Mucosa of gallbladder (tissue), 1 donor: ENCODE data around the gene SLC6A3. TPM values are rescaled to one million over a fixed set of nuclear protein-coding genes. Genes with fewer than 3 reads are reported as not detected.

Experiments used
- DNase-seq: peaks from one replicate; pipeline ENCODE4 v3.0.0-alpha.2; 2020; ENCODE audit warnings: low spot score
- total RNA-seq: library from RNA; stranded (reverse); gene quantifications from one replicate; pipeline ENCODE4 v1.2.1, GENCODE V29; 2021
- donor health status: DM: no; HTN: no; CAD: no.

SLC6A3 gene
- total RNA-seq, 1 donor from 2014 or later, result 0.23 TPM

DNA sequence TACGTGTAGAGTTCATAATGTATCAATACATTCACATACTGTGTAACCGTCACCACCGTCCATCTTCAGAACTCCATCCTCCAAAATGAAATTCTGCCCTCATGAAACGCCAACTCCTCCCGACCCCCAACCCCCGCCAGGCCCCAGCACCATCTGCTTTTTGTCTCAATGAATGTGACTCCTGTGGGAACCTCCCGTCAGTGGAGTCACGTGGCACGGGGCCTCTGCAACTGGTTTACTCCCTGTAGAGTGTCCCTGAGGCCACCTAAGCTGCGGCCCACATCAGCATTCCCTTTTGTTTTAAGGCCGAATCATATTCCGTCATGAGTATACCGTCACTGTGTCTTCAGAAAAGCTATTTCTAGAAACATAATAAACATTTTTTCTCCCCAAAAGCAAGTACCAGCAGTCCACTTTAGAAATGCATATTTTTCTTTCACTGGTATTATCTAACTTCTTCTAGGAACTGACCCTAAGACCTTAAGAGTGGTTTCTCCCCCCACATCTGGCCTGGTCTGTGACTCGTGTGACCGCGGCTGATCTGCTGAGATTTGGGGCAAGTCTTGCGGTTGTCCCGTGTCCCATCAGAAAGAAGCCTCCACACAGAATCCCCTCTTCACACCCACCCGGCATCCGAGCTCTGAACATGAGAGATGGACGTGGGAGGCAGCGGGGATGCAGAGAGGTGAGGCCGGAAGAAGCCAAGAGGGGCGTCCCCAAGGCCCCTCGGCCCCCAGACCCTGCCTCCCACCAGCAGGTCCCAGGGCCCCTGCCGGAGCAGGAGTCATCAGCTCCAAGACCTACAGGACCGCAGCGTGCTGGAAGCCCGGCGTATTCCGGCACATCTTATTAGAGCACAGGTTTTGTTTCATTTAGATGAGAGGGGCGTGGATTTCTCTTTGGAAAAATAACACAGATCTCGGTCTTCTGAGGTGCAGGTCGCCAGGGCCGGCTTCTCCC is 38.3 kb downstream of the SLC6A3 start:
- no peak for DNase-seq

DNA sequence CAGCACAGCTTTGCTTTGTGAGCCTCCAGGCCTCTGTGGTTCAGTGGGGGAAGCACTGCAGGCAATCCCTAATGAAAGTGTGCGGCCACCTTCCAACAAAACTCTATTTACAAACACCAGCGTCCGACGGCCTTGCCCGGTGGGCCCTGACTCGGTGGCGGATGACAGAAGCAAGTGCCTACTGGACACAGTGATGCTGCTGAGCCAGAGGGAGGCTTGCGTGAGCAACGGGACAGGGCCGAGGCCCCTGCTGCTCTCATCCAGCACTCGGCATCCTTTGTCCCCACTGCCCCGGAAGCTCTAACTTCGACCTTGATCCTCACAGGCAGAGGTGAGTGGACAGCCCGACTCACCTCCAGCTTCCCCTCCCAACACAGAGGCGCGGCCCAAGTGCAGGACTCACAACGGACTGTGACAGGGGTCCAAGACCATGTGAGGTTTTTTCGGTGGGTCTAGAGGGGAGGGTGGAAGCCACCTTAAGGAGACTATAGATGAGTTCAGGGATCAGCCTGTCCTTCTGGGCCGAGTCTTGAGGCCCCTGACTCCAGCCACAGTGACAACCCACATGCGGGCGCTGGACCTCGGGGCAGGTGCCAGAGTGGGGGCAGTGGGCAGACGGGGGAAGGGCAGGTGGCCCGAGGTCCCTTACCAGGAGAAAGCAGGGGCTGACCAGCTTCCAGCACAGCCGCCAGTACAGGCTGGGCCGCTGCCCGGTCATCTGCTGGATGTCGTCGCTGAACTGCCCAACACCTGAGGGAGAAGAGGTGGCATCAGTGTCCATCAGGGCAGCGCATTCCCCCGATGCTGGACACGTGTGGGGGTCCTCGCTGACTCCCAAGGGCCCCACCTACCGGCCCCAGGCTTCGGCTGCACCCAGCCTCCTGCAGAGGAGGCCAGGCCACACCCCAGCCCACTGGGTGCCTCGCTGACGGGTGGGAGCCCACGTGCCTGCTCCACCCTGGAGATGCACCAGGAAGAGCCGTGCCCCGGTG is 39.4 kb downstream of the SLC6A3 start:
- DNase-seq, result no peak

DNA sequence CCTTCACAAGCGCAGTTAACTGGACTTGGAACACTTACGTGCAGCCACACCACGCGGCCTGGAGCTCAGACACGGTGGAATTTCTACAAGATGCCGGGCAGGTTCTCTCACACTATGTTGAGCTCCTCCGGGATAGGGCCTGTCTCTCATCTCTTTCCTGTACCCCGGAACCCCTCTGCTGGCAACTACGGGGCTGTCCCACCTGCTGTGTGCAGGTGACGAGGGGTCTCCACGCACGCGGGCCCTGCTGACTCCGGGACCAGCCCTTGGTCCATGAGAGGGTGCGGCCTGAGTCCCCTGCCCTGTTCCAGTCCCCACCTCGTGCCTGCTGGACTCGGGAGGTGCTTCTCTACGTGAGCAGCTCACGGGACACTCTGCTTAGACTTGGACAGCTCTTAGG is 40.1 kb downstream of the SLC6A3 start:
- no peak for DNase-seq

DNA sequence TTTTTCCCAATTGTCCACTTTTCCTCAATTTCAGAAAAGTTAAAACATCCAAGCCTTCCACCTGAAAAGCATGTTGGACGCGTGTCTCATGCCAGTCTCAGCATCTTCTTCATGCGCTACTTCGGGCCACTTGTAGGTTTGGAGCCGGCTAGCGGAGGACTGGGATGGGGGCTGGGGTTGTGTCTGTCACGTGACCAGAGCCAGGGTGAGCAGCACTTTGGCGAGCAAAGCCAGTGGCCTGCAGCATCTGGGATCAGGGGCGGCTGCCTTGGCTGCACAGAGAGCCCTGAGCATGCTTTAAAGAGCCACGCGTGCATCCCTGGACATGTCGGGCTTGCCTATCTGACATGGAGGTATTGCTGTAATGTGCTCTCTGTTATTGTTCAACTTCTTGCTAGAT is 41.2 kb downstream of the SLC6A3 start:
- no peak for DNase-seq

DNA sequence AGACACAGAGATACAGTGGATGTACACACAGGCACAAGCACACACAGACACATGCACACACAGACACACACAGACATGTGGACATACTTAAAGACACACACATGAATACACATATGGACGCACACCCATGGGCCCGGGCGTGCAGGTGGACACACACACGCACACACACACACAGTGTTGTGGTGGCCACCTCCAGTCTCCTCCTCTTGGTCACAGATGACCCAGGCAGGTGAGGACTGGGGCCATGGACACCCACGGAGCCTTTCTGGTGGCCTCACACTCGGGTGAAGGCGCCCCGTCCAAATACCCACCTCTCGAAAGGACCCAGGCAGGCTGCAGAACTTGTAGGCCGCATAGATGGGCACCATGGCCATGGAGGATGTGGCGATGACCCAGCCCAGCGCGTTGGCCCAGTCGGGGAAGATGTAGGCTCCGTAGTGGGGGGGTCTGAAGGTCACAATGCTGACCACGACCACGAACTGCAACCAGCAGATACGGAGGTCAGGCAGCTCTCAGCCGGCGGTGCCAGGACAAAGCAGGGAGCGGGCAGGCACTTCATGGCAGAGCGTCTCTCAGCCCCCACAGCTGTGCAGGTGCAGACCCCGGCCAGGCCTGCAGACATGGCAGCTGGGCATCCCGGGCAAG is 42.5 kb downstream of the SLC6A3 start:
- no peak for DNase-seq

DNA sequence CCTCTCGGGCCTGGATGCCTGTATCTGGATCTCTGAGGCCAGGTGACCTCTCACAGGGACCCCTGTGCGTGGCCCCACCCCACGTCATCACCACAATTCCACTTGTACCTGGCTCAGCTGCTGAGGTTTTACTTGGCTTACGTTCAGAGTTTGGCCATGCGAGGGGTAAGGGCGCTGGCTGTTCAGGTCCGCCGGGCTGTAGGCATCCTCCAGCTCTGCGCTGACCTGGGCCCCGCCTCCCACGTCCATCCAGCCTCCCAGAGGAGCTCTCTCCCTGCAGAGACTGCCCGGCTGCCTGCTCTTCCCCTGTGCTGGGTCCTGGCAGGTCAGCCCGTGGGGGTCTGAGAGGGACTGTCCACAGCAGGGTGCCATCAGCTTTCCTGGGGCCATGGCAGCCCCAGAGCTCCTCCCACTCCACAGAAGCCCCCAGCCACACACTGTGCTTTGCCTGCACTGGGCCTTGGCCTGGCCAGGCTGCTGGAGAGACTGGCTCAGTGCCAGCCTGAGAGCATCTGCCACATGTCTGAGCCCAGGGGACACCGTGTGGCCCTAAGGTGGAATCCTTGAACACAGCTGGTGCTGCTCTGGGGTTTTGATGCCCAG is 43.6 kb downstream of the SLC6A3 start:
- no peak for DNase-seq

DNA sequence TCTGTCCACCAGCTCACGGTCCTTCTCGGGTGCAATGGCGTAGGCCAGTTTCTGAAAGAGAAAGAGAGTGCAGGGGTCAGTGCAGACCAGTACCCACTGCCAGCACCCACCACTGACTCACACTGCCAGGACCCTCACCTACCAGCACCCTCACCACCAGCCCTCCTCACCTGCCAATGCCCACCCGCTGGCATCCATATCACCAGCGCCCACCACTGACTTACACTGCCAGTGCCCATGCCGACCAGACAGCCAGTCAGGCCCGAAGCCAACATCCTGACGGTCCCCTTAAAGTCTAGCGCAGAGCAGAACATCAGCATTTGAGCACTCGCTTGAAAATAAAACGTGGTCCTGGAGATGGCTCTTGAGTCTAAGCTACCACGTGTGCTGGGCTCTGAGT is 44.3 kb downstream of the SLC6A3 start:
- no peak for DNase-seq

DNA sequence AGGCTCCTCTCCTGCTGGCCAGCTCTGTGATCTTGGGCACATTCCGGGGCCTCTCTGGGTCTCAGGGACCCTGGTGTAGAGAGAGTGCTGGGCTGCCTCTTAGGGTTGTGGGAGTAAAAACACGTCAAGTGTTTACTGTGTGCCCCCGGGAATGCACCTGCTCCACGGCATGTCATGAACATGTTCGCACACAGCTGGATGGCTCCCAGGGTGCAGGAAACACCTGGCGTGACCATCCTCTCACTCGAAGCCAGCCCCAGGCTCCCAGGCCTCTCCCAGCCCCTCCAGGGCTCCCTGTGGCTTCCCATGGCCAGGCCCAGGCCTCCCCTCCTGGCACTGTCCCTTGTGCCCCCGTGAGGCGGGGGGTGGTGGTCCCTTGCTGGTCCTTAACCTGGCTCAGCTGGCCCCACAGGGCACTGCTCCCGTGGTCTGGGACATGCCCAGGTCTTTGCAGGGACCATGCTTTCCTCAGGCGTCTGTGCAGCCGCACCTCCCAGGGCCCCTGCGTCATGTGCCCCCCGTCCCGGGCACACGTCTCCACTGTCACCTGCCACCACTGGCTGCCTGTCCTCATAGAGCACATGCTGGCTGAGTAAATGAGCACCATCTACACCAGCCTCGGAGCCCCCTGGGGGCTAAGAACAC is 44.9 kb downstream of the SLC6A3 start:
- DNase-seq, result no peak

DNA sequence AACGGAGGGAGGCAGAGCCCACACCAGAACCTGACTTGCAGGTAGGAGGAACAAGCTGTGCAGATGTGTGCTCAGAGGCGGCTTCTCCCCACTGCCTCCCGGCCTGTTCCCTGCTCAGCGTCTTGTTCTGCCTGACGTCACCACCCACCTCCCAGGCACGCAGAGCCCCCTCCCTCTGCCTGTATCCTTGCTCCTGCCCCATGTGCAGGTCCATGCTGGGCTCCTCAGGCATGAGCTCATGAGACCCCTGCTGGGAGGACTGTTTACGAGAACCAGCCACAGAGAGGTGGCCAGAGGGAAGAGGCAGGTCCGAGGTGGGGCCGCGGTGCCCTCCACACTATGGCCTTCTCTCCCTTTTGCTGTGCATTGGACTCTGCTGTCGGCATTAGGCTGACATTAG is 45.5 kb downstream of the SLC6A3 start:
- no peak for DNase-seq

DNA sequence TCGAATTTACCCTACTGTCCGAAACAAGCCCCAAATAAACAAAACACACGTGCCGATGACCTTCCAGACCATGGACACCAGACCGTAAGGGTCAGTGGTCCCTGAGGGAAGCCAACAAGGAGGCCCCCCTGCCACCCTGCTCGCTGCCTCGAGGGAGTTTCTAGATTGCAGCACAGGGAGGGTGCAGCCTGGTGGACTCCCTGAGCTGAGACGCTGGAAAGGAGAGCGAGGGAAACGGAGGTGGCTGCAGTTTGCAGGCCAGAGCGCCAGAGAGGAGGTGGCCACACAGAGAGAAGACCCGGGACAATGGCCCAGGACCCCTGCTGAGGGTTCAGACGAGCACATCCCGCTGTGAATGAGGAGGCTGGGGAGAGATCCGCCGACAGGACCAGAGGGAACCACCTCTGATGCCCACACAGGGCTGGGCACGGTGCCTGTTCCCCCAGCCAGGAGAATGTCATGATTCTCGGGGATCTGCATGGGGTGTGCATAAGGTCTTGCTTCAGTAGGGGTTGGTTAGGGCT is 48.9 kb downstream of the SLC6A3 start:
- DNase-seq, result no peak

DNA sequence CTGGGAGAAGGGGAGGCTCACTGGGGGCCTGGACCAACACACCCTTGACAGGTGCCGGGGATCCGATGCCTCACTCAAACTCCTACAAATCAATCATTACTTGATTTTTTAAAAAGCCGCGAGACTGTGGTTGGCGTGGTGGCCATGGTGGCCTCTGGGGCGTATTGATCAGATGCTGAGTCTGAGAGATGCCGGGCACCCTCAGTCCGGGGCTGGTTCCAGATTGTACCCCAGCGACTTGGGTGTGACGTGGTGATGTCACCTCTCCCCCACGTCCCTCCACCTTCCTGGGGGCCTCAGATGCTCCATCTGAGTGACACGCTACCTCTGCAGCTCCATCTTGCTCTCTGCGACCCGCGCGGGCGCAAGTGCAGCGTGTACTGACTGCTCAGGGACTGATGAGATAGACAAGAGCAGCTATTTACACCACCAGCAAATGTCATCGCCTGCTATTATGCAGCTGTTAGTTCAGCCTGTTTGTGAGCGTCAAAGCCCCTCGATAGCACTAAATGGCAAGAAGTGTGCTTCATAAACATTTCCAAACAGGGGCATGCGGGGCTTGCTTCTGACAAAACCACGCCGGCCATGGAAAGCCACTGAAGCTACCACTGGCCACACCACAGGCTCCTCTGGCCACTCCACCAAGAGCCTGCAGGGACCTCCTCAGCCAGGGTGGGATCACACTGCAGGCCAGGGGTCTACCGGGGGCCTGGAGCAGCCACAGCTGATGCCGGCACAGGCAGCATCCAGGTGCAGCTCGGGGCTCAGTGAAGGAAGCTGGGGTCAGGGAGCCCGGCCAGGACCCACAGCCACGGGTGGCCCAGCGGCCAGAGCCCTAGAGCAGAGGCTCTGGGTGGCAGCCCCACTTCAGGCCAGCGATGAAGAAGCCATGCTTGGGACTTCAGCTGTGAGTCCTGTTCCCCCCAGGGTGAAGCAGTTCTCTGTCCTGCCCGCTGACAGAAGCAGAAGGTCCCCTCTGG is 50.1 kb downstream of the SLC6A3 start:
- DNase-seq, result no peak

DNA sequence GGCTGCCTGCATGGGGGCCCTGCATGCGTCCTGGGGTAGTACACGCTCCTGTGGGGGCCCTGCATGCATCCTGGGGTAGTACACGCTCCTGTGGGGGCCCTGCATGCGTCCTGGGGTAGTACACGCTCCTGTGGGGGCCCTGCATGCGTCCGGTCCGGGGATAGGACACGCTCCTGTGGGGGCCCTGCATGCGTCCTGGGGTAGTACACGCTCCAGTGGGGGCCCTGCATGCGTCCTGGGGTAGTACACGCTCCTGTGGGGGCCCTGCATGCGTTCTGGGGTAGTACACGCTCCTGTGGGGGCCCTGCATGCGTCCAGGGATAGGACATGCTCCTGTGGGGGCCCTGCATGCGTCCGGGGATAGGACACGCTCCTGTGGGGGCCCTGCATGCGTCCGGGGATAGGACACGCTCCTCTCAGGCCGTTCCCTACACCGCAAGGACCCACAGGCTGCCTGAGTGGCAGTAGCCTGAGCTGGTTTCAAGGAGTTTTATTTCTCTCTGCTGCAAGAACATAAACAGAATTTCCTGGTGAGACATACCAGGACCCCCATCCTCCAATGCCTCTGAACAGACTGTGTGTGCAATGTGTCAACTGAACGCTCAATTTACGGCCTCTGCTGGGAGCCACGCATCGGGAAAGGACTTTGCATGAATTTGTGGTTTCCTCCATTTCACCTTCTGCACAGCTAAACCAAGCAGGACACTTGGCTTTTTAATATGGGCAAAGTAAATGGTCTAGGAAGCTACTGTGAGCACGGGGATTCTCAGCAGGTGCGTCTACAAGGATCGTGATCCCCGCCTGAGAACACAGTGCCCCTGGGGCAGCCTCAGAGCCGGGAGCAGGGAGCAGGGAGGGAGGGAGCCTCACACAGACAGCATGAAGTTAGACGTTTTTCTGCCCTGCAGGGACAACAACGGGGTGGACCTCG is 51.4 kb downstream of the SLC6A3 start:
- no peak for DNase-seq

DNA sequence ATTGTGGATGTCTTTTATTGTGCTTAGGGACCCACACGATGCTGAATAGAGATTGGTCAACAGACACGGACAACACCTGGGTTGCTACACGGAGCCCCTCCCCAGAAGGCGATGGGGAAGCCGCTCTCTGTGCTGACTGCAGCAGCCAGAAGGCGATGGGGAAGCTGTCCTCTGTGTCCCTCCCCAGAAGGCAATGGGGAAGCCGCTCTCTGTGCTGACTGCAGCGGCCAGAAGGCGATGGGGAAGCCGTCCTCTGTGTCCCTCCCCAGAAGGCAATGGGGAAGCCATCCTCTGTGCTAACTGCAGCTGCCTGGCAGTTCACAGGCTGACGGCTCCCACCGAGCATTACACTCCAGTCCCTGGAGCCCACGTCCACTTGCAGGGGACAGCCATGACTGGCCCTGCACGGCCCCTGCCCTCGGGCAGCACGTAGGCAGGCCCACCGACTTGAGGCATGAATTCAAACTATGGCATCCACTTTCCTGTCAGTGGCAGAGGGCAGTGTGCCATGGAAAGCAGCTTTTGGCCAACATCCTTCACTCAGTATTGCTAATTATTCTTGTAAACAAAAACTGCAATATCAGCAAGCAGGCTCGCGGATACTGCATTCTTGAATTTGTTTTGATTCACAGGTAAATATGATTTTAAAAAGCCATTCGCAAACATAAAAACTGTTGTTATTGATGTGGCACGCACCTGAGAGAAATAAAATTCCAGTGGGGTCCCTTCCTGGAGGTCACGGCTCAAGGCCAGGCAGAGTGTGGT is 52.3 kb downstream of the SLC6A3 start:
- no peak for DNase-seq

DNA sequence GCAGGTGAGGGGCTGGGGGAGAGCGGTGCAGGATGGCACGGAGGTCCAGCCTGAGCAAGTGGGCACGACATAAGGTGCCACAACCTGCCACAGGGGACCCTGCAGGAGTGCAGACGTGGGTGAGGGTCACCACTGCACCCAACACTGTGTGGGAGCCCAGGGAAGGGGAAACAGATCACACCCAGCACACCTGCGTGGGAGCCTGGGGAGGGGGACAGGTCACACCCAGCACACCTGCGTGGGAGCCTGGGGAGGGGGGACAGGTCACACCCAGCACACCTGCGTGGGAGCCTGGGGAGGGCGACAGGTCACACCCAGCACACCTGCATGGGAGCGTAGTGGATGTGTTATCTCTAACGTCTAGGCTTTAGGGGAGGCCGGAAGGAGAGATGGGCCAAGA is 53.0 kb downstream of the SLC6A3 start:
- no peak for DNase-seq

DNA sequence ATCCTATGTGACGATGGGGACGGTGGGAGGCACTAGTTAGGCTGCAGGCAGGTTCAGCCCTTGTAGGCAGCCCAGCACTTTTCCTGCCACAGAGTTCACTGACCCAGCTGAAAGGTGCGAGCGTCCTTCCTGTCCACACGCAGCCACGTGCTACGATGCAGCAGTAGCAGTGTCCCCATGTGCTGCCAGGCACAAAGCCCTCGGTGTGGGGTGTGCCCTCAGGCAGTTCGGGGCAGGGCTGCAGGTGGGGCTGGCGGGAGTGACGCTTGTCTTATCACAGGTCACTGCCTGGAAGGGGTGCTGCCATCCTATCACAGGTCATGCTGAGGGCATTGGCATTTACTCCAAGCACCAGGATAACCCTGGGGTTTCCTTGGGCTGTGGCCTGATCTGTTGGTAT is 53.5 kb downstream of the SLC6A3 start:
- no peak for DNase-seq

DNA sequence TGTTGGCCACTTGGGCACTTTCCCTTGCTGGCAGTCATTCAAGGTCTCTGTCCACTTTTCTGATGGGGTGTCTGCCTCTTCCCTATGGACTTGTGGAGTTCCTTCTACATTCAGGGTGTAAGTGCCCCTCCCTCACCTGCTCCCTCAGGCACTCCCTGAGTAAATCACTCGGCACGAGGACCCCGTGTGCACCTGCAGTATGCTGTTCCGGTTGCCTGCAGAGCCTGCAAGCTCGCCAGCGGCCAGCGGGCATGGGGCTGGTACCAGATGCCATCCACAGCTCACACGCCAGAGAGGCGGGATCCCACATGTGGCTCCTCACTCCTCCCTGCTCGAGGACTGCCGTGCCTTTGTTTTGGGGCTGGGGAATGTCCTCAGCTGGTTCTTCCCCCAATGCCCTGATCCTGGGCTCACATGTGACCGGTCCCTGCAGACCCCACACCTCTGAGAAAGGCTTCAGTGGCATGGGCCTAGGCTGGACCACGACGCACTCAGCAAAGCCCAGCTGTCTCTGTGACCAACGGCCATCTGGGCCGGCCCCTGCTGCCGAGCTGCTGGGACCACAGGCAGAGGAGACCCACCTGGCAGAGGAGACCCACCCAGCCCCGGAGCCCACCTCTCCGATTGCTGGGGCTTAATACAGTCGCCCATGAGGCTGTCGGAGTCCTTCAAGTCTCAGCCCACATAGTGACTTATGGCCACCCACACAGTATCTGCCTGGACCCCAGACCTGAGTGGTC is 54.2 kb downstream of the SLC6A3 start:
- DNase-seq, result no peak

DNA sequence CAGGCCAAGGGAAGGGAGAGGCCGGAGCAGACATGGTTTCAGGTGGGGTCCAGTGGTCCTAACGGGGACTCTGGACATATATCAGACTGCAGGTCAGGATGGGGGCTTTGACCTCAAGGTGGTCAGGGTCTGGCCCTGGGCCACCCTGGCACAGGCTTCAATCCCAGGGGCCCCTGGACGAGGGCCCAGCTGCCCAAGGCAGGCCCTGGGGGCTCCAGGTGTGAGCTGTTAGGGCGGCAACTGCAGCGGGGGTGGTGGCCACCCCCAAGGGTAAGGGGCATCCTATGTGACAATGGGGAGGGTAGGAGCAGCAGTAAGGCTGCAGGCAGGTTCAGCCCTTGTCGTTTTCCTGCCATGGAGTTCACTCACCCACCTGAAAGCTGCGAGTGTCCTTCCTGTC is 54.9 kb downstream of the SLC6A3 start:
- no peak for DNase-seq
